Stomach (tissue), 4 donors: ENCODE data around the gene NRG3.

Experiments
- POLR2A ChIP-seq, 4 donors: fragments of 450-650 bp; IDR thresholded peaks; one replicate each; pipeline ENCODE4 v1.6.1; 2016; ENCODE audit warnings: antibody characterized with exemption in 4 of 4, control low read depth in 2 of 4, mild to moderate bottlenecking in 1 of 4, moderate library complexity in 1 of 4
- TF ChIP-seq, protein P1 (sequence below), 7 experiments: fragments of 450-650 bp in 4 of 7; fragments of 200-600 bp in 3 of 7; sonication (generic) in 3 of 7; IDR thresholded peaks; one replicate each; pipeline ENCODE4 v1.5.1; 2016 to 2019; ENCODE audit warnings: antibody characterized with exemption in 7 of 7, control low read depth in 2 of 7, mild to moderate bottlenecking in 1 of 7

- TF ChIP-seq, protein P1, sequence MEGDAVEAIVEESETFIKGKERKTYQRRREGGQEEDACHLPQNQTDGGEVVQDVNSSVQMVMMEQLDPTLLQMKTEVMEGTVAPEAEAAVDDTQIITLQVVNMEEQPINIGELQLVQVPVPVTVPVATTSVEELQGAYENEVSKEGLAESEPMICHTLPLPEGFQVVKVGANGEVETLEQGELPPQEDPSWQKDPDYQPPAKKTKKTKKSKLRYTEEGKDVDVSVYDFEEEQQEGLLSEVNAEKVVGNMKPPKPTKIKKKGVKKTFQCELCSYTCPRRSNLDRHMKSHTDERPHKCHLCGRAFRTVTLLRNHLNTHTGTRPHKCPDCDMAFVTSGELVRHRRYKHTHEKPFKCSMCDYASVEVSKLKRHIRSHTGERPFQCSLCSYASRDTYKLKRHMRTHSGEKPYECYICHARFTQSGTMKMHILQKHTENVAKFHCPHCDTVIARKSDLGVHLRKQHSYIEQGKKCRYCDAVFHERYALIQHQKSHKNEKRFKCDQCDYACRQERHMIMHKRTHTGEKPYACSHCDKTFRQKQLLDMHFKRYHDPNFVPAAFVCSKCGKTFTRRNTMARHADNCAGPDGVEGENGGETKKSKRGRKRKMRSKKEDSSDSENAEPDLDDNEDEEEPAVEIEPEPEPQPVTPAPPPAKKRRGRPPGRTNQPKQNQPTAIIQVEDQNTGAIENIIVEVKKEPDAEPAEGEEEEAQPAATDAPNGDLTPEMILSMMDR (IDR thresholded peaks at IDR 0.05) = no peak
- TF ChIP-seq POLR2A (IDR thresholded peaks at IDR 0.05) = no peak
Observed at GRCh38 chr10:81905161-81905560, 30.2 kb downstream of the NRG3 start.
